ENCODE data around the gene UNKL. TPM values are rescaled to one million over a fixed set of nuclear protein-coding genes. Genes with fewer than 3 reads are reported as not detected.

Gene UNKL
- polyA plus RNA-seq, 3 donors, result 16.2 to 30.6 (median 20.0) TPM

DNA sequence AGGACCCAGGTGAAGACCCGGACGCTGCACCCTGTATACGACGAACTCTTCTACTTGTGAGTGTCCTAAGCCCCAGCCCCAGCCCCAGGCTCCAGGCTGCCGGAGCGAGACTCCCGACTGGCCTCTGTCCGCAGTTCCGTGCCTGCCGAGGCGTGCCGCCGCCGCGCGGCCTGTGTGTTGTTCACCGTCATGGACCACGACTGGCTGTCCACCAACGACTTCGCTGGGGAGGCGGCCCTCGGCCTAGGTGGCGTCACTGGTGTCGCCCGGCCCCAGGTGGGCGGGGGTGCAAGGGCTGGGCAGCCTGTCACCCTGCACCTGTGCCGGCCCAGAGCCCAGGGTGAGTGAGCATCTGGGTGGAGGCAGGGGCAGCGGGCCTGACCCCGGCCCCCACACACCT, 66.5 kb downstream of the UNKL start:
- DNase-seq (ENCODE audit: extremely low read depth in 1 of 11, low read depth in 9 of 11, low spot score in 4 of 11), result no peak

DNA sequence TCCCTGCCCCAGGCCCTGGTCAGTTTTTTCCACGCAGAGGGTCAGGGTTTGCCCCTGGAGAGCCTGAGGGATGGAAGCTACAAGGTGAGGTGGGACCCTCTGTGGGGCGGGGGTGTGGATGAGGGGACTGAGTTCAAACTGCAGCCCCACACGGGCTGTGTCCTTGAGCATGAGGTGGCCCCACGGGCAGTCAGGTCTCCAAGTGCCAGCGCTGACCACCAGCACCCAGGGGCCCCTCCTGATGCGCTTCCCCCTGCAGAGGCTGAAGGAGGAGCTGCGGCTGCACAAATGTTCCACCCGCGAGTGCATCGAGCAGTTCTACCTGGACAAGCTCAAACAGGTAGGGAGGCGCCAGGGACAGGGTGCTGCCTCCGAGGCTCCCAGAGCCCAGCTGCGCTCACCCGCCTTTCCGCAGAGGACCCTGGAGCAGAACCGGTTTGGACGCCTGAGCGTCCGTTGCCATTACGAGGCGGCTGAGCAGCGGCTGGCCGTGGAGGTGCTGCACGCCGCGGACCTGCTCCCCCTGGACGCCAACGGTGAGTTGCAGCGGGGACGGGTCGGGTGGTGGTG, 67.1 kb downstream of the UNKL start:
- no peak for DNase-seq (ENCODE audit: extremely low read depth in 1 of 11, low read depth in 9 of 11, low spot score in 4 of 11)

DNA sequence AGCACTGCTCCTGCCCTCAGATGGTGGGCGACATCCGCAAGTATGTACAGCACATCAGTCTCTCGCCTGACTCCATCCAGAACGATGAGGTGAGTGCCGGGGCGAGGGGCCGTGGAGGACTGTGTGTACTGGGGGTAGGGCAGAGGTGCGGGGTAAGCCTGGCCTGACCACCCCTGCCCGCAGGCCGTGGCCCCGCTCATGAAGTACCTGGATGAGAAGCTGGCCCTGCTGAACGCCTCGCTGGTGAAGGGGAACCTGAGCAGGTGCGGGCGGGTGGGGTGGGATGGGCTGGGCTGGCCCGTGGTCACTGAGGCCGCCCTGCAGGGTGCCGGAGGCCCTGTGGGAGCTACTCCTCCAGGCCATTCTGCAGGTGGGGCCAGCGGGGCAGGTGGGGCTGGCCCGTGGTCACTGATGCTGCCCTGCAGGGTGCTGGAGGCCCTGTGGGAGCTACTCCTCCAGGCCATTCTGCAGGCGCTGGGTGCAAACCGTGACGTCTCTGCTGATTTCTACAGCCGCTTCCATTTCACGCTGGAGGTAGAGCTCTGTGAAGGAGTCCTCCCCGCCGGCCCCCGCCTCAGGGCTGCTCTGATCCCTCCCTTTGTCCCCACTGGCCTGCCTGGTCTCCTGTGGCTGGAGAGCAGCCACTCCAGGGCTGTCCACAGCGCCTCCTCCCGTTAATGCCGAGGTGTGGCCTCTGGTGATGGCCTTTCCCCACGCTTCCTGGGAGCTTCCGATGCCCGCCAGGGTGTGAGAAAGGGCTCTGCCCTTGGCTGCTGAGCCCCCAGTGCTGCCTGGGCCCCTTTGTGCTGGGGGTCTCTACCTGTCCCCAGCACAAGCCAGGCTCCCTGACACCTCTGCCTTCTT, 67.8 kb downstream of the UNKL start:
- DNase-seq (ENCODE audit: extremely low read depth in 1 of 11, low read depth in 9 of 11, low spot score in 4 of 11), result no peak

DNA sequence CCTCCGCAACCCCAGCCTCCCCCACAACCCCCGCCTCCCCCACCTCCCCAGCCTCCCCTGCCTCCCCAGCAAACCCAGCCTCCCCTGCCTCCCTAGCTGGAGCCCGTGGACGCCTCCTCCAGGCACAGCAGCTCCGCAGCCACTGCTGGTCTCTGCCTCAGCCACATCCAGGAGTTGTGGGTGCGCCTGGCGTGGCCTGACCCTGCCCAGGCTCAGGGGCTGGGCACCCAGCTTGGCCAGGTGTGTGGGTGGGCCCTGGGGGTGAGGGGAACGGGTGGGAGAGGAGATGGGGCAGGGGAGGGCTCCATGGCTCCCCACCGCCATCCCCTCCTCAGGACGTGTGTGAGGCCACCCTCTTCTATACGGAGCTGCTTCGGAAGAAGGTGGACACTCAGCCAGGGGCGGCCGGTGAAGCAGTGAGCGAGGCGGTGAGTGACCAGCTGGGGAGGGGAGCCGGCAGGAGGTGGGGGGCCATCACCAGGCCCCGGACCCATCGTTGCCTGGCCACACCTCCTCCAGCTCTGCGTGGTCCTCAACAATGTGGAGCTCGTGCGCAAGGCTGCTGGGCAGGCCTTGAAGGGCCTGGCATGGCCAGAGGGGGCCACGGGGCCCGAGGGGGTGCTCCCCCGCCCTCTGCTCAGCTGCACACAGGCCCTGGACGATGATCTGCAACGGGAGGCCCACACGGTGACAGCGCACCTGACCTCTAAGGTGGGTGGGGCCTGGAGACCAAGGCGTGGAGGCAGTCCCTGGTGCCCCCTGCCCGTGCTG, 68.7 kb downstream of the UNKL start:
- DNase-seq (ENCODE audit: extremely low read depth in 1 of 11, low read depth in 9 of 11, low spot score in 4 of 11), result no peak

DNA sequence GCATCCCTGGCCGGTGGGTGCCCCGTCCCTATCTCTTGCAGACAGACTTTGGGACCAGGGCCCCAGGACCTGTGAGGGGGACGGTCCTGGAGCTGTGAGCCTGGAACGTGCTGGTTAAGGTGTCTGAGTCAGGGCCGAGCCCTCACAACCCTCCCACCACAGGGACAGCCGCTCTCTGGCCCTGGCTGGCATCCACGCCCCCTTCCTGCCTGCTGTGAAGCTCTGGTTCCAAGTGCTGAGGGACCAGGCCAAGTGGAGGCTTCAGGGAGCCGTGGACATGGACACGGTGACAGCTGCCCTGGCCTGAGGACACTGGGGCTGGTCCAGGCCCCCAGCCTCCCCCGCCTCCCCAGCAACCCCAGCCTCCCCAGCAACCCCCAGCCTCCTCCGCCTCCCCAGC, 69.4 kb downstream of the UNKL start:
- no peak for DNase-seq (ENCODE audit: extremely low read depth in 1 of 11, low read depth in 9 of 11, low spot score in 4 of 11)

DNA sequence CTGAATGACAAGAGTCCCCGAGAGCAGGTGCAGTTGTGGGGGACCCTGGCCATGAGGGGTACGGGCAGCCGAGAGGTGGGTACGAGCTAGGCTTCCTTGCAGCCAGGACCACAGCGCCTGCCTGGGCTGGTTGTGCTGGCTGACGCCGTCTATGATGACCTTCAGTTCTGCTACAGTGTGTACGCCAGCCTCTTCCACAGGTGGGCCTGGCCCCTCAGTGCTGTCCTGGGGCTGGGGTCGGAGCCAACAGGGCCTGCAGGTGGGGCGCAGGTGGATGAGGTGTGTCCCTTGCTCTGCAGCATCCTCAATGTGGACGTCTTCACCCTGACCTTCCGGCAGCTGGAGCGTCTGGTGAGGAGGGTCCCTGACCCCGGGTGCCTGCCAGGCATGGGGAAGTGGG, 70.0 kb downstream of the UNKL start:
- no peak for DNase-seq (ENCODE audit: extremely low read depth in 1 of 11, low read depth in 9 of 11, low spot score in 4 of 11)

DNA sequence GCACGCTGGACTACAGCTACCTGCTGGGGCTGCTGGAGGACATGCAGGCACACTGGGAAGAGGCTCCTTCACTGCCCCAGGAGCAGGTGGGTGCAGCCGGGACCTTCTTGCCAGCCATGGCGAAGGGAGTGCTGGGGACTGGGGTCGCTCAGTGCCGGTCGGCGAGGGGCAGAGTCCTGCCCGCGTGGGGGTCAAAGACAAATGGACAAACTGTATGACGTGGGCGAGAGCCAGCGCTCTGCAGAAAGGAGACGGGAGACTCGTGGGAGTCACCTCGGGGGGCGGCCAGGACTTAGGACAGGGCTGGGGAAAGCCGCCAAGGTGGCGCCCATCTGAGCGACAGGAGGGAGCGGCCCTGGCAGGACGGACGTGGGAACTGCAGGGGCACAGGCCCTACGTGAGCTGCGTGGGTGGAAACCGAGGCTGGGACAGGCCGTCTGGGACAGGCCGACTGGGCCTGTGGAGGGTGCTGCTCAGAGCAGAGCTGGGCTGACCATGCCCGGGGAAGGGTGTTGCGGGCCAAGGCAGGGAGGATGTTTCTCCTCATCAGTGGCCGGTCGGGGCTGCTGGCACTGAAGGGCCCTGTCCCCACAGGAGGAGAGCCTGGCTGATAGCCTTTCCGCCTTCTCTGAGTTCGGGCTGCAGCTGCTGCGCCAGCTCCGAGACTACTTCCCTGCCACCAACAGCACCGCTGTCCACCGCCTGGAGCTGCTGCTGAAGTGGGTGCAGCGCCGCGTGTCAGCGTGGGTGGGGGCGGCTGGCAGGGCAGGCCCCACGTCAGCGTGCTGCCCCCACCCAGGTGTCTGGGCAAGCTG, 70.9 kb downstream of the UNKL start:
- no peak for DNase-seq (ENCODE audit: extremely low read depth in 1 of 11, low read depth in 9 of 11, low spot score in 4 of 11)

DNA sequence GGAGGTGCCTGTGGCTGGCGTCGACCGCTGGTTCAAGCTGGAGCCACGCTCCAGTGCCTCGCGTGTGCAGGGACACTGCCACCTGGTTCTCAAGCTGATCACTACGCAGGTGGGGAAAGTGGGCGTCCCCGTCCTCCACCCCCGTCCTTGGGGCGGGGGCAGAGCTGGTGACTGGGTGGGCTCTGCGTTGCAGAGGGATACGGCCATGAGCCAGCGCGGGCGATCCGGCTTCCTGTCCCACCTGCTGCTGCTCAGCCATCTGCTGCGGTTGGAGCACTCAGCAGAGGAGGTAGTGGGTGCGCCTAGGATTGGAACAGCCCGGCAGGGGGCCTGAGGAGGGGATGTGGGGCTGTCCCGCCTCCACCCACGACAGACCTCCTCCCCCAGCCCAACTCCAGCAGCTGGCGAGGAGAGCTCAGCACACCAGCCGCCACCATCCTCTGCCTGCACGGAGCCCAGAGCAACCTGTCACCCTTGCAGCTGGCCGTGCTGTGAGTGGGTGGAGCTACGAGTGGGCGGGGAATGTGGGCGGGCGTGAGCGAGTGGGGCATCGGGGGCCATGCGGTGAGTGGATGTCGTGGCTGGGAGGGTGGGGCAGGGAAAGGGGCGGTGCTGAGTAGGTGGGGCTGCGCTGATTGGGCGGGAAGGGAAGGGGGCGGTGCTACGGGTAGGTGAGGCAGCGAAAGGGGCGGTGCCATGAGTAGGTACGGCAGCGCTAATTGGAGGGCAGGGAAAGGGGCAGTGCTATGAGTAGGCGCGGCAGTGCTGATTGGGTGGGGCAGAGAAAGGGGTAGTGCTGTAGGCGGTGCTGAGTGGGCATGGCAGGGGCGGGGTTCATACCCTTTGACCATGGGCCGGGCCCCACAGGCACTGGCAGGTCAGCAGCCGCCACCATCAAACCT, 71.7 kb downstream of the UNKL start:
- DNase-seq (ENCODE audit: extremely low read depth in 1 of 11, low read depth in 9 of 11, low spot score in 4 of 11), result peak; percentile 70 to 92 (median 85)

DNA sequence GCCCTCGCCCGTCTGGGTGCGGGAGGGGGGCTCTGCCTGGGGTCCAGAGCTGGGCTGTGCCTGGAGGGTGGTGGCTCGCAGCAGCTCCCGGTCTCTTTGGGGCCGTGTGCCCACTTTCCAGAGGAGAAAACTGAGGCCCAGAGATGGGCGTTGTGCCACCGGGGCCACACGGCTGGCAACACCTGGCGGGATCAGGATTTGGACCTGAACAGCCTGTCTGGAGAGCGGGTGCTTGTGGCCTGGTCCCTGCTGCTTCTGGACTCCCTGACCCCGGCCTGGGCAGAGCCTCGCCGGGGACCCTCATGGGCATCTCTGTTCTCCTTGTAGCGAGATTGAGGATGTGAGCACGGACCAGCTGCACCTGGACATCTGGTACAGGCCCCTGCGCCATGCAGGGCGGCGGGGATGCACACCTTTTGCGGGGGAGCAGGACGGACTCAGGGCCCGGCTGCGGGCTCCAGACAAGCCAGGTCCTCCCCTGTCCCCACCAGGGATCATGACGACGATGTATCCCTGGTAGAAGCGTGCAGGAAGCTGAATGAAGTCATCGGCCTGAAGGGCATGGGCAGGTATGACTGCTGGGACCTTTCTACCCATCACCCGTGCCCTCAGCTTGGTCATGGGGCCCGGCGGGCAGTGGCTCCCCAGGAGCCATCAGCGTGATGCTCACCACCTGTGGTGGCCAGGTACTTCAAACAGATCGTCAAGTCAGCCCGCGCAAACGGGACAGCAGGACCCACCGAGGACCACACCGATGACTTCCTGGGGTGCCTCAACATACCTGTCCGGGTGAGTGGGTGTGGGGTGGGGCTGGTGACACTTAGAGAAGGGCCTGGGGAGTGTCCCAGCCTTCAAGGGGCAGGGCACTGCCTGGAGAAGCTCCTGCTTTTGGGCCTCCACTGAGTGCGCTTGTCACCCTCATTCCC, 72.7 kb downstream of the UNKL start:
- DNase-seq (ENCODE audit: extremely low read depth in 1 of 11, low read depth in 9 of 11, low spot score in 4 of 11), result no peak

DNA sequence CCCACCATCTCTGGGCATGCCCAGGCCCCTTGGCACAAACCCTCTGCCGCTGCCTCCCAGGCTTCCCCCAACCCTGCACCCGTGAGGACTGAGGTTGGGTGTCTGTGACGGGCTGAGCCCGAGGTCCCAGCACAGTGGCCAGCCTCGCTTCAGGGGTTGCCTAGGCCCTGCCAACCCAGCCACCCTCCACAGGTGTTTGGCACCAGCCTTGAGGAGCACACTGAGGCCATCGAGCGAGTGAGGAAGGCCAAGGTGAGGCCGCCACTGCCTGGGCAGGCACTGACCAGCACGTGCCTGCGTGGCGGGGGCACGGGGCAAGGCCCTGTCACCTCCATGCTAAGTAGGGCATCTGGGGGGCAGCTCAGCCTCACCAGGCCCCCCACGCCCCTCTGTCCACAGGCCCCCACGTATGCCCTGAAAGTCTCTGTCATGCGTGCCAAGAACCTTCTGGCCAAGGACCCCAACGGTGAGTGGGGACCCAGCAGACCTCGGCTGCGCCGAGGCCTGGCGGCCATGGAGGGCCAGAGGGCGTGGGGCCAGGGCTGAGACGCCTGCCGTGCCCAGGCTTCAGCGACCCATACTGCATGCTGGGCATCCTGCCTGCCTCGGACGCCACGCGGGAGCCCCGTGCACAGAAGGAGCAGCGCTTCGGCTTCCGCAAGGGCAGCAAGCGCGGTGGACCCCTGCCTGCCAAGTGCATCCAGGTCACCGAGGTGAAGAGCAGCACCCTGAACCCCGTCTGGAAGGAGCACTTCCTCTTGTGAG, 73.6 kb downstream of the UNKL start:
- DNase-seq (ENCODE audit: extremely low read depth in 1 of 11, low read depth in 9 of 11, low spot score in 4 of 11), result no peak

DNA sequence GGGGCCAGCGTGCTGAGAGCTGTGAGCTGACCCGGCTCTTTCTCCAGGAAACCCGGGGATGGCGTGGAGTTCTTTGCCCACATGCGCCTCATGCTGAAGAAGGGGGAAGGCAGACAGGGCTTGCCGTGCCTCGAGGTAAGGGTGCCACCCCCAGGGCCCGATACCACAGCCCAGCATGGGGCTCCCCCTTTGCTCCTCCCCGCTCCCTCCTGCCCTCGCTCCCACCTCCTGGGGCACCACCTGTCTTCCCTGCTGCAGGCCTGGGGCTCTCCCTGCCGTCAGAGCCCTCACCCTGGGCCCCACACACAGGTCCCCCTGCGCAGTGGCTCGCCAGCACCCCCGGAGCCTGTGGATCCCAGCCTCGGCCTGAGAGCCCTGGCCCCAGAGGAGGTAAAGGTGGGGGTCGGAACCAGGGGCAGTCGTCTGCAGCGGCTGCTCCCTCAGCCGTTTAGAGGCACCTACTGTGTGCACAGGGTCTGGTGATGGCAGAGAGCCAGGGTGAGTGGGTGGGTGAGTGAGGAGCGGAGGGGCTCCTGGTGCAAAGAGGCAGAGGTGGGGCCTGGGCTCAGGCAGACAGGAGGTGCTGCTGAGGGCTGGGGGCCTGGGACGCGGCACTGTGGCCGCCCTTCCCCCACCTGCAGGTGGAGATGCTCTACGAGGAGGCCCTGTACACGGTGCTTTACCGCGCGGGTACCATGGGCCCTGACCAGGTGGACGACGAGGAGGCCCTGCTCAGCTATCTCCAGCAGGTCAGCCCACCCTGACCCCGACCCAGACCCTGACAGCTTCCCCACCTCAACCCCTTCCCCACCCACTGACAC, 75.4 kb downstream of the UNKL start:
- DNase-seq (ENCODE audit: extremely low read depth in 1 of 11, low read depth in 9 of 11, low spot score in 4 of 11), result no peak

DNA sequence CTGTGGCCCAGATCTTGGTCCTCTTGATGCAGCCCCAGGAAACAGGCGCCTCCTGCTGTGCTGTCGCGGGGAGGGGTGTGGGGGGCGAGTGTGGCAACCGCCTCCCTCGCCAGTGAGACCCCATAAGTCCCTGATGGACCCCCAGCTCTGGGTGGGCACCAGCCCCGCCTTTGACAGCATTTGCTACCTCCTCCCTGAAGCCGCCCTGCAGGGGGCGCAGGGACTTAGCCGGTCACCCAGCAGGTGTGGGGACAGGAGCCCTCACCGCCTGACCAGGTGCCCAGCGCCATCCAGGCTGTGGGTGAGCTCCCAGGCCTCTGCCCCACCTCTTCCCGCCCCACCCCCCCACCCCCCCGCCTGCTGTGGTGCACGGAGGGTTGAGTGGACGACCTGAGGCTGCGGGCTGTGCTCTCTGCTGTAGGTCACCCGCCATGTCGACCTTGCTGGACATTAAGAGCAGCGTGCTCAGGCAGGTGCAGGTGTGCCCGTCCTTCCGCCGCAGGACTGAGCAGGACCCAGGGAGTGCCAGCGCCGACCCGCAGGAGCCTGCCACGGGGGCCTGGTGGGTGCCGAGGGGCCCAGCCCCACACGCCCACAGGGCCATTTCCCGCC, 76.3 kb downstream of the UNKL start:
- no peak for DNase-seq (ENCODE audit: extremely low read depth in 1 of 11, low read depth in 9 of 11, low spot score in 4 of 11)

DNA sequence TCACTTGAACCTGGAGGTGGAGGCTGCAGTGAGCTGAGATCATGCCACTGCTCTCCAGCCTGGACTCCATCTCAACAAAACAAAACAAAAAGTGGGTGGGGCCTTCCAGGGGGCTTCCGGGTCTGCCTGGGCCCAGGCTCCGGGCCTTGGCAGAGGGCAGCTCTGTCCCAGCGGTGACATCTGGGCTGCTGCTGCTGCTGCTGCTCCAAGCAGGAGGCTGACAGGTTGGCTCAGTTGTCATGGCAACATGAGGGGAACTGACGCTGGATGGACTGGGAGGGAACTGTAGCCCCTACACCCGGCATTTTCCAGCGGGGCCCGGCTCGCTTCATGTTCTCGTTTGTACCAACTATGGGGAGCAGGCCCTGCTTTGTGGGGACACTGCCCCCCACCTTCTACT, 77.0 kb downstream of the UNKL start:
- DNase-seq (ENCODE audit: extremely low read depth in 1 of 11, low read depth in 9 of 11, low spot score in 4 of 11), result no peak

DNA sequence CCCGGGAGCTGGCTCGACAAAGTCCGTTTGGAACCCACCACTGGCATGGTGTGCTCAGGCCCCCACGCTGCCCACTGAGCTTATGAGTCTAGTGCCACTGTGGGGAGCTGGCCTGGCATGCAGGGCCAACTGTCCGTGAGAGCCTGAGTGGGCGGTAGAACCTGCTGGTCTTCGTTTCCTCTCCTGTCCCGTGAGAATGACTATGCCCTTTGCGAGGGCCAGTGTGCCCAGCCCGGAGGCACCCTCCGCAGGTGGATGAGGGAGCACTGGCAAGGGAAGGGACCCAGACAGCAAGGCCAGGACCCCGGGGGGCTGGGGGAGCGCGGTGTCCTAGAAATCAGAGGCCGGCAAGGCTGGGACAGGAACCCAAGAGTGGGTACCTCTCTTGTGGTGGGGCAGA, 77.9 kb downstream of the UNKL start:
- no peak for DNase-seq (ENCODE audit: extremely low read depth in 1 of 11, low read depth in 9 of 11, low spot score in 4 of 11)

DNA sequence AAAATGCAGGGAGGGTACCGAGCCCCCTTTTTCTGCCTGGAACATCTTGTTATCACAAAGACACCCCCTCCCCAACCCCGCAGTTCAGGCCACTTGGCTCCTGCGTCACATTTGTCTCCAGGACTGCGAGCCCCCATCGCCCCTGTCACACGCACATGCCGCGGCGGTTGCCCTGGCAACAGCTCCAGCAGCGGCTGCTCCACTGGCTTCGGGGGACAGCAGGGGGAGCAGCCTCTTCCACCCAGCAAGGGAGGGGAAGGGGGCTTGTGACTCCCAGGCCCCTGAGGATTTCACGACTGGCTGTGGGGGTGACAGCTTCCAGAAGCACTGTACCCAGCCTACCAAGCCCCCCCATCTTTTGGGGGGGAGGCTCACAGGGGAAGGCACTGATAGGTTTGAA, 78.5 kb downstream of the UNKL start:
- no peak for DNase-seq (ENCODE audit: extremely low read depth in 1 of 11, low read depth in 9 of 11, low spot score in 4 of 11)

Data from renal cortex interstitium (tissue), 11 donors.